ENCODE results near the gene NXPH2.

Gene NXPH2

DNA sequence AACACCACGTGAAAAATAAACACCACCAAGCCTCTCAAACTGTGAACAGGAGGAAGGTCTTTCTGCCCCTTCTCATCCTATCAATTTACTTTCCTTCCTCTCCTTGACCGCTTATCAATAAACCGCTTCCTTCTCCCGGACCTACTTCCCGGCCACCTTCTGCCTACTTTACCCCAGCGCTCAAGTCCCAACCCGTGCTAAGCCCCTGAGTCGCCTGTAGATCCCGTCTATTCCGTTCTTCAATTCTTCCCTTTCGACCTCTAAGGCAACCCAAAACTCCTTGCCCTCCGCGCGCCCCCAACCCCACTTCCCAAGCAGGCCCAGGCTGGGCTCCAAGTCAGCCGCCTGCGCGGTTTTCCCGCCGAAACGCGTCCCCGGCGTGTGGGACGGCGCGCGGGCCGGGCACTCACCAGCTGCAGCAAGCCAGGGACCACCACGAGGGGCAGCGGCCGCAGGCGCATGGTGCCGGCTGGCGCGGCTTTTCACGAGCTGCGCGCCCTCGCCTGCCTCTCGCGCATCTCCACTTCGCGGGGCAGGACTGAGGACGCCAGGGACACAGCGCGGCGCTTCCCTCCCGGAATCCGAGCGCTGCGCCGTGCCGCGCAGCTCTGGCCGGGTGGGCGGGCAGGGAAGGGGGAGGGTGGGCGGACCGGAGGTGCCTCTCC, at the start of gene NXPH2:
NXPH2 (minus strand) TSS at position 610 of the 665 bp plus-strand sequence; CDS start at position 461, 149 bp downstream.
- no peak for DNase-seq (ENCODE audit: low read depth in 2 of 2)

DNA sequence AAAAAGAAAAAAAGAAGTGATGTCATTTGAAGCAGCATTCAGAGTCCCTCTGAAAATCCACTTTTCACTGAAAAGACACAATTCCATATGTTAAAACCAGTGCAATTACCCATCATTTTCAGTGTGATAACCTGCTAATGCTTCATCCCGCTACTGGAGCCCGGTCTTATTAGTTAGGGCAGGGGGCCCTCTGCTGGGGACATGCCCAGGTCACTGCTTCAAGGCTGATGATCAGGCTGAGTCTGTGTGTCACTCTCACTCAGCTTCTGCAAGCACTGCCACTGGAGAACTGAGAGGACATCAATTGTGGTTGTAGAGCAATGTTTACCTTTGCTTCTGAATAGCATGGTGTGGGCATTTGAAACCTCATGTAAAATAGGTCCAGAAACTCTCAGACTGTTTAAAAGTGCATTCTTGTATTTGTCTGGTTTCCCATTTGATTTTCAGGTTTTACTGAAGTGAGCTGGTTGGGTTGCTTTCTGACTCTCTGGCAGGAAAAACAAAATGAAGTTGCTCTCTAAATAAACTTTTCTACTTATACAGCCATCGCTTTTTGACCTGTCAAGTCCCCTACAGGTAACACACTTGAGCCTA, 49.2 kb upstream of the NXPH2 start:
- DNase-seq (ENCODE audit: low read depth in 2 of 2), result no peak

DNA sequence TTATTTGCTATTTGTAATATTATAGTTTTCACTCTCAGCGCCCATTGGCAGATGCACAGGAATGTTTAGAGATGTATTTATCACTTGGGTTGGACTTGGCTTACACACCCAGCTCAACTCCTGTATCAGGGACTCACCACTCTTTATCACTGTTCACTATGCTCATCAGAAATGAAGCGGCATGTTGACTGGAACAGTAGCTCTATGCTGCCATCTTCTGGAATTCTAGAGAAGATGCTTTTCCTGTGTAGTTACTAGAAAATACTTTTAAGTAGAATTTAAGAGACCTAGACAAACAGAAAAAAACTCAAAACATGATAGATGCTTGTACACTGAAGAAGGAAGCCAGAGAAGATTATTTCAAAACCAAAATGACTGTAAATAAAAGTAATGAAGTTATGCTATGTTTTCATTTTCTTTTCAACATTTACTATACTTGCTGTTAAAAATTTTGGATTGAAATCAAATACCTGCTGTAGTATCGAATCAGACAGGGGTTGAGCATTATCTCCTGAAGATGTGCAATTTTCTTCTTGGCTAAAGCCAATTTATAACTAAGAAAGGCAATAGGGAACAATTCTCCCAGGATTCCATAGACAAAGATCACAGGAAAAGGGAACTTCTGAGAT, 47.4 kb upstream of the NXPH2 start:
- no peak for DNase-seq (ENCODE audit: low read depth in 2 of 2)

DNA sequence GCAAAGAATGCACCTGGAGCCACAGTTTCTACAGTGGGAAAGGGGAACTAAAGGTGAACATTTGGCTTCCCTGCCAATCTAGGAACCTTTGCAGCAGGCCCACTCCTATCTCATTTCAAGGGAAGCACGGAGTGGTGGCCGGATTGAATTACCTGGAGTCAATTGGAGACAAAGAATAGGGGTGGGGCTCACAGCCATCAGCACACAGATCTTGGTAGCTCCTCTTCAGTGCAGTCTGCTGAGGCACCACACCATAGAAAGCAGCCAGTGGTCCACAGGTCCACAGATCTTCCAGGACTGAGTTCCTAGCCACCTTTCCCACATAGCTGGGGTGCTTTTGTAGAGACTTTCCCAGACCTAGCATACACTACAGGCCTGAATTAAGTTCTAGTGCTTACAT, 43.5 kb upstream of the NXPH2 start:
- DNase-seq (ENCODE audit: low read depth in 2 of 2), result no peak

DNA sequence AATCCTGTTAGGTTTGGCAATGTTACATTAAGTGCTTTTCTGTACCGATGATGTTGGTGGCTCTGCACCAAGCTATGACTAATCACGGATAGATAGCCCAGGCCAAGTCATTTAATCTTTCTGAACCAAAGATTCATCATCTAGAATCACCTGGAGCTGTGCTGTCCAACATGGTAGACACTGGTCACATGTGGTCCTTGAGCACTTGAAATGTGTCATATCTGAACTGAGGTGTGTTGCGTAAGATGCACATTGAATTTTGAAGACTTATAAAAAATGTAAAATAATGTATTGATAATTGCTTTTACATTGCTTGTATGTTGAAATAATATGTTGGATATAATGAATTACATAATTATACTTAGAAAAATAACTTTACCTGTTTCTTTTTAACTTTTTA, 39.8 kb upstream of the NXPH2 start:
- DNase-seq (ENCODE audit: low read depth in 2 of 2), result no peak

DNA sequence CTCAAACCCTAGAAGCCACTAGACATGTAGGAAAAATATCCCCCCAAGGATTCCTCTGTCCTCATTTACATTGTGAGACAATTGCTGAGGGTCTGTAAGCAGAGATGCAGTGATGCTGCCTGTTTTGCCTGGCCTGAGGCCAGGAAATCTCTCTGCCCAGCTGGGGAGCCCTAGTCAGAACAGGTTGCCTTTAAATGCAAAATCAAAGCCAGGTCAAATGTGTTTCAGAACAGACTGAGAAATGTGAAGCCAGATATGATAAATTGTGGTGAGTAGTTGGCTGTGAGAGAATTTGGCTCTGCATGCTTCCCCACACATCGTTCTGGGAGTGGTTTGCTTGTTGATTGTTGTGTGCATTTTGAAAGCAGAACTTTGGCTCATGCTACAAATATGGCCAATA, 38.4 kb upstream of the NXPH2 start:
- no peak for DNase-seq (ENCODE audit: low read depth in 2 of 2)

DNA sequence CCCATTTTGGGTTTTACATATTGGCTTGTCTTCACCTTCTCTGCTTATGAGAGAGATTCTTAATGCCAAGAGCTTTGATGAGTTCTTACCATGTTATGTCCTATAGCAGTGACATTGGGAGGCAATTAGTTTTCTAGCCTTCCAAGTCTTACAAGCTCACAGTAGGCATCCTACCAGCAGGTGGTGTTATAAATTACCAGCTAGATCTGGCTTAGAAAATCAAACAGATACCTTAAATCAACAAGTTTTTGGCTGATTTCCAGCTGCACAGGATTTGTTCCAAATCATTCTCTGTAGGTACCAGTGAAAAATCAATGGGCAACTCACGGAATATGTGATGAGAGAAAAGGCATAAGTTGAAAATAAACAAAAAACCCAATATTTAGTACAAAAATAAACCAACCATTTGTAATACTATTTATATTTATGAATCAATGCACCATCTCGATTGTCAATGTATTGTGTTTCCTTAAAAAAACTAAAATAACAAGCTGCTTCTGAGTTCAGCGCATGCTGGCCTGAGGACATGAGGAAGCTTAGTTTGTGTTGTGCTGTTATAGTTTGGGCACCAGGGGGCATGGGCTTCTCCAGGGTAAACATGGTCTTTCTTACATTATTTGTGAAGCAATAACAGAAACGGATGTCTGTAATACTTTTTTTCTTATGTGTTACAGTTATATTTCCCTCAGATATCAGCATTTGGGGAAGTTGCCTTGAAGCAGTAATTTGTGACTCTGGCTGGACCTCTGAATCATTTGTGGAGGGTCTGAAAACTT, 34.1 kb upstream of the NXPH2 start:
- DNase-seq (ENCODE audit: low read depth in 2 of 2), result no peak

DNA sequence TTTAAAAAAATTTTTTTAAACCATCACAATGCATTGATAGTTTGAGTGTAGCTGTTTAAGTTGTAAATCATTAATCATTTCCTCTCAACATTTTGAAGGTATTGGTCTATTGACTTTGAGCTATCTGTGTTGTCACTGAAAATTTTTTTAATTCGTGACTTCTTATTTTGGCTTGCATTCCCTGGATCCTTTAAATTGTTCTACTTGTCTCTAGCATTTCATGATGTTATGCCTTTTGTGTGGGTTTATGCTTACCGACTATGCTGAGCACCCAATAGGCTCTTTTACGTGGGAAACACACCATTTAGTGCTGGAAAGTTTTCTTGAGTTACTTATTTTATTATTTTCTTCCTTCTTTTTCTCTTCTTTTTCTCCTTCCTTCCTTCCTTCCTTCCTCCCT, 31.2 kb upstream of the NXPH2 start:
- no peak for DNase-seq (ENCODE audit: low read depth in 2 of 2)

DNA sequence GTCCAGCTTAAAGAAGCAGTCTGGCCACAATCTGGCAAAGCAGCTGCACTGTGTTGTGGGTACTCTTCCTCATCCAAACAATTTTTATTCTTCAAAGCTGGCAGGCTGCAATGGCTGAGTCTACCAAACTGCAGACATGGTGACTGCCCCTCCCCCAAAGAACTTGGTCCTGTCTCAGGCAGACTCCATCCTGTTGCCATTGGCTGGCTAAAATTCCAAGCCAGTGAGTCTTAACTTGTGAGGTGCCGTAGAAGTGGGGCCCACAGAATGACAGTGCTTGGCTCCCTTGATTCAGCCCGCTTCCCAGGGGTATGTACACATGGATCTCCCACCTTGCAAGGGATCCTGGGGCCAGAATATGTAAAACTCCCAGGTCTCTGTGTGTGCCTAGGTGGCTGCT, 14.5 kb upstream of the NXPH2 start:
- DNase-seq (ENCODE audit: low read depth in 2 of 2), result no peak

DNA sequence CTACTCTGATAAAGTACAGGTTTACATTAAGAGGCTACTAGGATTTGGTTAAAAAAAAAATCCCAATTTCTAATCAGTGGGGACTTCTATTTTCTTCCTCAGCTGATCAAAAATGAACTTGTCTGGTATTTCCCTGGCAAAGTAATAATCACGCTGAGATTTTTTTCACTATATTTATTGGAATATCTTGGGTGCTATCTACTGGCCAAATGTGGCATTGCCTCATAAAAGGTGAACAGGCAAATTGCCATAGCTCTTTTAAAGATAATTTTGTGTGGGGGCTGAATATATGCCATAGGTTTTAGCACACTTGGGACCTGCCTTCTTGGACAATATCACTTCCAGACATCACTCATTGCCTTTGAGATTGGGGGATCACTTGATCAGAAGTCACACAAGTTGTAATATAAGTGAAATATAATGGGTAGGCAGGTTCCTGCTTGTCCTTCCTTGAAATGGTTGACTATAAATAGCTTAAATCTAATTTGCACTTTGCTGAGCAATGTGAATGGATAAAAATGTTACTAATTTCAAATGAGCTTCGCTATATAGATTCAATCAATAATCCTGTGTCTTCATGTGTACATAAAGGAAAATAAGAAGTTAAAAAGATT, 7.0 kb upstream of the NXPH2 start:
- no peak for DNase-seq (ENCODE audit: low read depth in 2 of 2)

DNA sequence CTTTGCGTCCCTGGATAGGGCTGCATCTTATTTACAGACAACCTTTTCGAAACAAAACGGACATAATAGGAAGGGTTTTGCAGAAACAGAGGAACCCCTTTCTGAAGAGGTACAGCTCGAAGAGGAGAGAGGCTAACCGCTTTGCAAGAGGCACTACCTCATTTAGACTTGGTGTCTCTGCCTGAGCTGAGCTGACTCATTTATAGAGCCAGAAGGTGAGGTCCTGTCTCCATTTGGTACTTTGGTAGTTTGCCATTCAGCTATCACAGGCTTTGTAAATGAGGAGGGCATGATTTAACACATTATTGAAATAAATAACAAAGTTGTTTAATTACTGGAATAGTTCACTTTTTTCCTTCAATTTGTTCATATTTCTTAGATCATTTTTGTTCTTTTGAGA, 2.2 kb upstream of the NXPH2 start:
- no peak for DNase-seq (ENCODE audit: low read depth in 2 of 2)

DNA sequence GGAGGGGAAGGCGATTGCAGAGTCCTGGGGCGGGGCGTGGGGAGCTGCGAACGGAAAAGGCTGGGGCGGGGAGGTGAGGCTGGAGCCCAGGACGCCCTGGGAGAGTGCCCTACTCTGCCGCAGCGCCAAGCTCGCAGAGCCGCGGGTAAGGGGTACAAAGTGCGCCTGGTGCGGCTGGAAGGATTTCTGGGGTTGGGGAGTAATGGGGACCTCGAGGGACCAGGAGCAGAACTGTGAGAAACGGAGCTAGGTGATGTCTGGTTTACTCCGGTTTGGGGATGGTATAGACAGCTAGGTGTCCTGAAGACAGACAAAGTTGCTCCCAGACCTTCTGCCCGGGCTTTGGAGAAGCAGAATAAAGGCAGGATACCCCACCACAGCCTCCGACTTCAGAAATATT, 718 bp upstream of the NXPH2 start:
- DNase-seq (ENCODE audit: low read depth in 2 of 2), result no peak

DNA sequence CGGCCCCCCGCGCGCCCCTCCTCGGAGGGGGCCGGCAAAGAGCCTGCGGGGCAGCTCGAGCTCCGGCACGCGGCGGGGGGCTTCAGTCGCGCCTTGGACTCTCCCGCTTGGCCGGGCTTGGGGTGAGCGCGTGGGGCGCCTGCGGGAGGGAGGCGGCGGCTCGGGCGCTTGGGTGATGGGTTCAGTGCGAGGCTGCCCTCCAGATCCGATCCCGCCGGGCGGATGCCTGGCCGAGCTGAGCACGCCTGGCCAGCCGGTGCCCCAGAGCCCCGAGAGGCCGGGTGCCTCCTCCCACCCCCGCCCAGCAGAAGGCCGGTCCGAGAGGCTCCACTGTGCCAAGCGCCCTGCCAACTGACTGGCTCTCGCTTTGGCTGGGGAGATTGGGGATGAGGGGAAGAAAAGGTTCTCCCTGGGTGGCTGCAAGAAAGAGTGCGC, 273 bp upstream of the NXPH2 start:
- no peak for DNase-seq (ENCODE audit: low read depth in 2 of 2)

DNA sequence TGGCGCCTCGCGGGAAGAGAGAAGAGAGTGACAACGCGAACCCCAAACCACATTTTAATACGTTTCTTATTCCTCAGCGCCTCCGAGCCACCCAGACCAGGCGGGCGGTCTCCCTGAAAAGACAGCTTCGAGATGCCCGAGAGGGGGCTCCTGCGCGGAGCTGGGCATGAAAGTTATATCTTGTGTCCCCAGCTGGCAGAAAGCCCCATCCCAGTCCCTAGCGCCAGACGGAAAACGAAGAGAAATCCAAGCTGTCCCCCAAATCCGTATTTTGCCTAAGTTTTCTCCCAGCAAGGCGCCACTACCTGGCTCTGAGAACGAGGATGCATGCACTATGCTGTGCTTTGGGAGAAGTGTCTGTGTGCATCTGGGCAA, 797 bp downstream of the NXPH2 start:
- DNase-seq (ENCODE audit: low read depth in 2 of 2), result no peak

DNA sequence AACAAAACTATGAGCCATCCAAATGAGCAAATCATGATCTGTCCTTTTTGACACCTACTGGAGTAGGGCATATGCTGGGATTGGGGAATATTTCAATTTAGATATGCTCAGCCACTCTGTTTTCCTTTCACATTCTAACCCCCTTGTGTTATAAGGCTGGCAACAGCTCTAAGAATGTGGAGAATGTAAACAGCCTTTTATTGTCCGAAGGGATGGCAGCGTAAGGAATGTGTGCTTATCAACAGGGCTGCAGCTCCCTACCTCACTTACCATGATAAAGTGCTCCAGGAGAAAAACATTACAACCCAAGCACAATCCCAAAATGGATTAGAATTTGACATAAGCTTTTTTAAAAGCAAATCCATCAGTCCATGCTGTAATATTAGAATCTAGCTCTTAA, 2.2 kb downstream of the NXPH2 start:
- no peak for DNase-seq (ENCODE audit: low read depth in 2 of 2)

DNA sequence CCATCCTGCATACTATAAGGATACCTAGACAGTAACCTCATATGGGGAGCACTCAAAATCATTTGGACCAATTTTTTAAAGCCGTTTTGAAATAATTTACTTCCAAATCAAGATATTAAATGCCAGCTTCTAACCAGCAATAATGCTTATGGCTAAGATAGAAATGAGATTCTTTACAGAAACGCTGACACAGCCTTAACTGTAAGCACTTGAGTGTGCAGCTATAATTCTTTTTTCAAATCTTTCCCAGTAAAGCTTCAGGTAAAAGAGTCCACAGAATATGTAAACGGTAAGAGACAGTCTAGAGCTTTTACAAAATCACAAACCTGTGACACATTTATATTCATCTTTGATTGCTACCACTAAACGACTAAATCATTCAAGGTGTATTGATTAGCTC, 4.5 kb downstream of the NXPH2 start:
- DNase-seq (ENCODE audit: low read depth in 2 of 2), result no peak

DNA sequence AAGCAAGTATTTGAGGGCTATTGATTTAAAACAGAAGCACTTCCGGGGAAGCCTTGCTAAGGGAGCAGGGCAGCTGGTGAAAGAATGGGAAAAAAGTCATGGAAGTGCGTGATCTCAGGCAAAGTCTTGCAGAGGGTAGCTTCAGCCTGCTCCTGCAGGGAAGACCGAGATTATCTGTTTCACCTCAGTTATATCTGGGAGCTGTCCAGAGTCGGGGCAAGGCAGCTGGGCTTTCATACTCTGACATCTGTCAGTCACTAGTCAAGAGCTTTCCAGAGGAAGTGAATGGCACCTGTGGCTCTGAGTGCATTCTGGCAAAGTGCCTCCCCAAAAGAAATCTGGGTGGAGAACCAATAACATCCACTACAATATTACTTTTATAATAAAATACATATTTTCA, 8.7 kb downstream of the NXPH2 start:
- DNase-seq (ENCODE audit: low read depth in 2 of 2), result no peak

DNA sequence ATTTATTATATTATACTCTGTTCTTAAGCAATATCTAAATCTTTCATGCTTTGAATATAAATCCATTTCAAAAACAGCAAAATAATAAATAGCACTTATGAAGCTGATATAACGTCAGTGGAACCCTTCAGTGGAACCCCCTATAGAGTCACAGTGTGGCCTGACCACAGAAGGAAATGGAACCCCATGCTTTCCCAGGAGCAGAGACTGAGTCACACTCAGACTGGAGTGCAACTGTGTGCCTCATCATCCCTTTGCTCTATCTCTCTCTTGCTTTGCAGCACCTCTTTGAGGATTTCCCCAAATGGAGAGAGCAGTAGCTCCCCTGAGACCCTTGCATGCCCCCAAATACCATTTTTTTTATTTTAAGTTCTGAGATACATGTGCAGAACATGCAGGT, 13.1 kb downstream of the NXPH2 start:
- DNase-seq (ENCODE audit: low read depth in 2 of 2), result no peak

DNA sequence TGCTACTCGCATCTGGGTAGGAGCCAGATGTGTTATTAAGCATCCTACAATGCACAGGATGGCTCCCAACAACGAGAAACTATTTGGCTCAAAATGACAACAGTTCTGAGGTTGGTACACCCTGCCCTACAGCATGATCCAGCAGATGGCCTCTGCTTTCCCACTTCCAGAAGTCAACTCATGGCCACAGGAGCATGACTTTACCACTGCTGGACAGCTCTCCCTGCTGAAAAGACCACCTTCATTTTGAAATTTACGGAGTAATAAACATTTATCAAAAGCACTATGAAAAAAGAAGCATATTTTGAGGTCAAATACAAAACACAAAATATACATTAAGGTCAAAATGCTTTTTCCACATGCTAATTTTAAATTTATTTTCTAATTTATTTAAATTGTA, 13.7 kb downstream of the NXPH2 start:
- DNase-seq (ENCODE audit: low read depth in 2 of 2), result no peak

DNA sequence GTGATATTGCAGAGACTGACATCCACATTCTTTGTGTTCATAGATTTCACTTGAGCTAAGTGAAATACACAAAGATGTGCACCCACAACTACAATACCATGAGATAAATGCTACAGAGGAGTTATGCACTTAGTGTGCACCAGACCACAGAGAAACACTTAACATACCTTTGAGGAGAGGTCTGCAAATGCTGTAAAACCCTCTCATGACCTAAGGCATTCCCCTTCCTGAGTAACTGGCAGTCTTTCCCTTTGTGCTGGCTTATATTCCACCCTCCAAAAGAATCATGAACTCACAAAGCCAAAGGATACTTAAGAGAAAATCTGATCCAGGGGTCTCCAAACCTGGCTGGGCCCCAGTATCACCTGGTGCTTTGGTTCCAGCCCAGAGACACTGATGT, 16.2 kb downstream of the NXPH2 start:
- DNase-seq (ENCODE audit: low read depth in 2 of 2), result no peak

DNA sequence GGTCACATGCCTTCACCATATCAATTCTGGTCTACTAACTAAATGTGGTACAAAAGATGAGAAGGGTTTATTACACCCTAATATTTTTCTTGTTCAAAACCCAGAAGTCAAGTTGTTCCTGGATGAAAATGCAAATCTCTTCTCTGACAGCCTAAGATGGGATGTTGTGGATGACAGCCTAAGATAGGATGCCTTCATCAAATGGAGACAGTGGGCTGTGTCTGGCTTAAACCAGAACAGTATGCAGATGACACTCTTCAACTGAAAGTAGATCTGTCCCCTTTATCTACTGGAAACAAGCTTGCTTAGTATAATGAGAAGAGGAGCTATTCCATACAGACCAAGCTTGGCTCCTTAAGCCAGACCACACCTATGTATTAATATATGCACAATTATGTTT, 17.7 kb downstream of the NXPH2 start:
- DNase-seq (ENCODE audit: low read depth in 2 of 2), result no peak

DNA sequence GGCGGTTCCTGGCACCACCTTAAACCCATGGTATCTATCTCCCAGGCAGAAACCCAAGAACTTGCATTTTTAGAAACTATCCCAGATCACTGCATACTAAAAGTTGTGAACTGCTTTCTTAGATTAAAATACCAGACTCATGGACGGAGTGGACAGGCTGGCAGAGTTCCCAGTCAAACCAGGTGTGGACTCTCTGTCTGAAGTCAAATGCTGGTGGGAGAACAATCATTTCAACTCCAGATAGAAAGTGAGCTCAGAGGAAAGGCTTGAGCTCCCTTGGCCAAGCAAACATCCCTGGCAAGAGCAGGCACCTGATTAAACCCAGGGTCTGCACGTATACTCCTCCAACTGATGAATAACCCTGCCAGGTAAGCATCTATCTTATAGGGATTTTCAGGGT, 19.5 kb downstream of the NXPH2 start:
- DNase-seq (ENCODE audit: low read depth in 2 of 2), result no peak
